ENCODE results near the gene STAB1.

DNA sequence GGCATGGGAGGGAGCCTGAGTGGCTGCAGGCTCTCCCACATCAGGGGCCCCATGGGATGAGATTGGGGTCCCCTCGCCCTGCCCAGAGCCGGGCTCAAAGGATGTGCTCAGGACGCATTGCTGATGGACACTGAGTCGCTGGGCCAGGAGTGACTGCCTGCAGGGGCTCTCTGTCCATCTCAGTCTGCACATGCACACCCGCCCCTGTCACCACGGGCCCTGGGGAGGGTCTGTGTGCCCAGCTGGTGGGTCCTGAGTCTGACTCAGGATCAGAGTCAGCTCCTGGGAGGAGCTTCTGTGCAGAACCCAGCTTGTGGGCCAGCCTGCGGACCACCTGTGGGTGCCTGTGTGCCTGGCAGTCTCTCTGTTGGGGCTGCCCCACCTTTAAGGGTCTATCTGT, 18.1 kb downstream of the STAB1 start:
- TF ChIP-seq, protein P1, sequence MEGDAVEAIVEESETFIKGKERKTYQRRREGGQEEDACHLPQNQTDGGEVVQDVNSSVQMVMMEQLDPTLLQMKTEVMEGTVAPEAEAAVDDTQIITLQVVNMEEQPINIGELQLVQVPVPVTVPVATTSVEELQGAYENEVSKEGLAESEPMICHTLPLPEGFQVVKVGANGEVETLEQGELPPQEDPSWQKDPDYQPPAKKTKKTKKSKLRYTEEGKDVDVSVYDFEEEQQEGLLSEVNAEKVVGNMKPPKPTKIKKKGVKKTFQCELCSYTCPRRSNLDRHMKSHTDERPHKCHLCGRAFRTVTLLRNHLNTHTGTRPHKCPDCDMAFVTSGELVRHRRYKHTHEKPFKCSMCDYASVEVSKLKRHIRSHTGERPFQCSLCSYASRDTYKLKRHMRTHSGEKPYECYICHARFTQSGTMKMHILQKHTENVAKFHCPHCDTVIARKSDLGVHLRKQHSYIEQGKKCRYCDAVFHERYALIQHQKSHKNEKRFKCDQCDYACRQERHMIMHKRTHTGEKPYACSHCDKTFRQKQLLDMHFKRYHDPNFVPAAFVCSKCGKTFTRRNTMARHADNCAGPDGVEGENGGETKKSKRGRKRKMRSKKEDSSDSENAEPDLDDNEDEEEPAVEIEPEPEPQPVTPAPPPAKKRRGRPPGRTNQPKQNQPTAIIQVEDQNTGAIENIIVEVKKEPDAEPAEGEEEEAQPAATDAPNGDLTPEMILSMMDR (conservative IDR thresholded peaks at IDR 0.05 in 1 of 2, IDR thresholded peaks at IDR 0.05 in 1 of 2; ENCODE audit: low read depth in 1 of 2, low read length in 2 of 2), result no peak
- no peak for TF ChIP-seq EZH2 (IDR thresholded peaks at IDR 0.05; ENCODE audit: low read length, missing control alignments)
